Midbrain (tissue), 1 donor: ENCODE data around the gene RHPN2.
"Not testable (repeated sequence)": the region's sequence is repeated elsewhere in the genome, so short reads cannot be mapped to it uniquely, and the experiment has no call there.

ENCODE experiments used
- DNase-seq: peaks from one replicate; lab custom pipeline; 2025; lab: John Stamatoyannopoulos, UW

The RHPN2 gene

GRCh38 chr19:33064458-33064791 is 263 bp downstream of the RHPN2 start:
- DNase-seq: no peak

GRCh38 chr19:33063753-33064457 is 783 bp downstream of the RHPN2 start:
- DNase-seq: no peak

- peak; percentile 30 for DNase-seq
These were observed 1.3 kb downstream of the RHPN2 start for GRCh38 chr19:33063356-33063752.

GRCh38 chr19:33062902-33063301 is 1.8 kb downstream of the RHPN2 start:
- DNase-seq: no peak

- no peak for DNase-seq
These were observed 4.1 kb downstream of the RHPN2 start for GRCh38 chr19:33060586-33060985.

GRCh38 chr19:33055718-33056117 is 9.0 kb downstream of the RHPN2 start:
- no peak for DNase-seq

GRCh38 chr19:33054623-33055022 is 10.1 kb downstream of the RHPN2 start:
- no peak for DNase-seq

GRCh38 chr19:33052352-33052972 is 12.2 kb downstream of the RHPN2 start:
- no peak for DNase-seq

GRCh38 chr19:33050110-33050509 is 14.6 kb downstream of the RHPN2 start:
- no peak for DNase-seq

- DNase-seq: no peak
These were observed 15.6 kb downstream of the RHPN2 start for GRCh38 chr19:33048806-33049676.

- DNase-seq: no peak
These were observed 17.3 kb downstream of the RHPN2 start for GRCh38 chr19:33047422-33047821.

GRCh38 chr19:33041828-33042160 is 22.9 kb downstream of the RHPN2 start:
- DNase-seq: not testable (repeated sequence)

GRCh38 chr19:33040994-33041827 is 23.5 kb downstream of the RHPN2 start:
- DNase-seq: peak; percentile 59

- DNase-seq: no peak
These were observed 24.9 kb downstream of the RHPN2 start for GRCh38 chr19:33039815-33040214.

- no peak for DNase-seq
These were observed 25.5 kb downstream of the RHPN2 start for GRCh38 chr19:33039108-33039599.

GRCh38 chr19:33037168-33038025 is 27.3 kb downstream of the RHPN2 start:
- DNase-seq: not testable (repeated sequence)

- DNase-seq: not testable (repeated sequence)
These were observed 28.1 kb downstream of the RHPN2 start for GRCh38 chr19:33036370-33037167.

GRCh38 chr19:33035461-33035860 is 29.2 kb downstream of the RHPN2 start:
- no peak for DNase-seq

- no peak for DNase-seq
These were observed 32.4 kb downstream of the RHPN2 start for GRCh38 chr19:33032218-33032781.
